Measurements from ENCODE around the gene PLCG2.
A peak's percentile ranks its signal among the peaks of the same experiment; 100 is the strongest.

The PLCG2 gene

DNA sequence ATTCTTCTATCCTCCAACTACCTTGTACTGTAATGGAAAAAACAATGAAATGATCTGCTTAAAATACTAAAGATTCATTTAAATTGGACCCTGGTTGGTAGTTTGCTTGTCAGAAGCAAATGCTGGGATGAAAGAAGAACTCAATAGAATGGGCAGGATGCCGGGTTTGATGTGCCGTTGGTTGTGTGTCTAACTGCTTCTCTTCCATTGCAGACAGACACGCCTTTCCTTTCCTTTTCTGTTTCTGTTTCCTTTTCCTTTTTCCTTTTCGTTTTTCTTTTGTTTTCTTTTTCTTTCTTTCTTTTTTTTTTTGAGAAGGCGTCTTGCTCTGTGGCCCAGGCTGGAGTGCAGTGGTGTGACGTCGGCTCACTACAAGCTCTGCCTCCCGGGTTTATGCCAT is 64.6 kb downstream of the PLCG2 start:
- no peak for DNase-seq (ENCODE audit: low read depth in 2 of 2)

GRCh38 chr16:81846105-81846504 is 67.0 kb downstream of the PLCG2 start:
- DNase-seq (ENCODE audit: low read depth in 2 of 2): no peak

GRCh38 chr16:81848306-81848853 is 69.3 kb downstream of the PLCG2 start:
- no peak for DNase-seq (ENCODE audit: low read depth in 2 of 2)

DNA sequence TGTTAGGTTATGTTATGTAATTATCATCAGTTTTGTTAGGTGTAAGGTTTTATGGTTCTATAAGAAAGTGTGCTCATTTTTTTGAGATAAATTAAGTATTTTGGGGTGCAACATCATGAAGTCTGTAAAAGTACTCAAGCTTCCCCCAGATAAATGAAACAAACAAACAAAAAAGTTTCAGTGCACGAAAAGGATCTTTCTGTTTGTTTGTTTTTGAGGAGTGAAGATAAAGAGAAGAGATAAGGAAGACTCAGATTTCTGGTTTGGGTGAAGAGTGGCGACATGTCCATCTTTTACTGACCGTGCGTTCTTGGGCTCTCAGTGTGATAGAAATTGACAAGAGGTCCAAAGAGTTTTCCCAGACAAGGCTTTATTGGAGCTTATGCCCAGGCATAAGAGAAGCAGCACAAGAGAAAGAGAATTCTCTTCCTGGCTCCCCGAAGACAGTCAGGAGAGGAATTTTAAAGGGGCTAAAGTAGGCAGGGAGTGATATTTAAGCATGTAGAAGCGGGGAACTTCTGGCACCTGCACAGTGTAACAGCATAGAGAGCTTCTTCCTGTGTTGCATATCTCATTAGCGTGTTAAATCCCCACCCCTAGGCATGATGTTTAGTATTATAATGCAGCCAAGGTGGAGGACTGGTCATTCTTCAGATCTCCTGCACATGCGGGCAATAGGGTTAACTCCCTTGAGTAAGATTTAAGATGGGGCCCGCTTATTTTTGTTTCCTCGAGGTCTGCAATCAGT is 71.3 kb downstream of the PLCG2 start:
- DNase-seq (ENCODE audit: low read depth in 2 of 2): no peak

DNA sequence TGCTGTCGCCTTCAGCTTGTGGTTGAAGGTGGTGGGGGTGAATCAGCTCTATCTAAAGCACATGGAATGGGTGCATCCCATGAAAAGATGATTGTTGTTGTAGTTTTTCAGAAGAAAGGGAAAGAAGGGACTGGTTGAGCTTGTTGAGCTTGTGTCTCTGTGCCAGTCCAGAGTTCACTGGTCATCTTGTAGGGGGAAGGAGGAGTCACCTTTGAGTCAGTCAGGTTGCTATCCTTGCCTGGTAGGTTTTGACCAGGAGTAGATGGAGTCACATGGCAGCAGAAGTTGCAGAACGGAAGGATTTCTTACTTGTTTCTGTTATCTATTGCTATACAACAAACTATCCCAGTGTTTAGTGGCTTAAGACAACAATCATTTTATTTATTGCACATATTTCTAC is 73.3 kb downstream of the PLCG2 start:
- DNase-seq (ENCODE audit: low read depth in 2 of 2): no peak

DNA sequence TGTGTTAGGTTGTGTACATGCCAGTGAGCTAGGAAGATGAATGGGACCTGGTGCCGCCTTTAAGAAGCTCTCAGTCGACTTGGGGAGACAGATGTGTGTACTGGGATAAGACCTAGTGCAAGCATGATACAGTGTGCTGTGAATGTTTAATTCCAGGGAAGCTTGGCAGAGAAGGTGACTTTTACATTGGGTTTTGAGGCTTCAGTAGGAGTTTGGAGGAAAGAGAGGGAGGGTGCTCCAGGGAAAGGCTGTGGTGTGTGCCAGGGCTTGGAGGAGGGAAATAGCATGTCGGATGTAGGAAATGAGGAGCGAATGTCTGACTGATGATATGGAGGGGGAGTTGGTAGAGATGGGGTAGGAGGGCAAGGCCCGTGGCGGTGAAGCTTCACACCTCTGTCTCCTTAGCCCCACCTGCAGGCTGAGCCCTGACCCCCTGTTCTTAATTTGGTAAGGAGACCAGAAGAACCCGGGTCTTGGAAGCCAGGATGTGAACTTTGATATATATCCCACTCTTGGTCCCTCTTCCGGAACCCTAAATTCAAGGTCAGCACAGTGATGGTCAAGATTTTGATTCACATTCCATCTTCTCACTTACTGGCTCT is 76.6 kb downstream of the PLCG2 start:
- DNase-seq (ENCODE audit: low read depth in 2 of 2): no peak

- no peak for DNase-seq (ENCODE audit: low read depth in 2 of 2)
Measured at GRCh38 chr16:81860287-81861266, 81.5 kb downstream of the PLCG2 start.

DNA sequence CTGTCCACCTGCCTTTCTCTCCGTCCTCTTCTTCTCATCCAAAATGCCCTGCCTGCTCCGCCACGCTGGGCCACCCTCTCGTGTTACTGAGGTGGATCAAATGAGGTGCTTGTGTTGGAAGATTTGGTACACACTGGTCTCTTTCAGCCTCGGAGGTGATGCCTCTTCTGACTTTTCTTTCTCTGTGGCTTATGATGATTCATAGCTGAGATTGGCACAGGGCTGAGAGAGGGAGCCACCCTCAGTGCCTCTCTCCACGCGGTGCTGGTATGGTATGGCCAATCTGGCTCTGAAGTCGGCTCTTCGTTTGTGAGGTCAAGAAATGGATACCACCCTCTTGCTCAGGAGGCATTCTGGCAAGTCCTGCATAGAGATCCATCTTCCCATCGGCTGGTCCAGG is 82.4 kb downstream of the PLCG2 start:
- no peak for DNase-seq (ENCODE audit: low read depth in 2 of 2)

- DNase-seq (ENCODE audit: low read depth in 2 of 2): no peak
Measured at GRCh38 chr16:81861915-81862314, 82.8 kb downstream of the PLCG2 start.

GRCh38 chr16:81863630-81864352 is 84.7 kb downstream of the PLCG2 start:
- no peak for DNase-seq (ENCODE audit: low read depth in 2 of 2)

DNA sequence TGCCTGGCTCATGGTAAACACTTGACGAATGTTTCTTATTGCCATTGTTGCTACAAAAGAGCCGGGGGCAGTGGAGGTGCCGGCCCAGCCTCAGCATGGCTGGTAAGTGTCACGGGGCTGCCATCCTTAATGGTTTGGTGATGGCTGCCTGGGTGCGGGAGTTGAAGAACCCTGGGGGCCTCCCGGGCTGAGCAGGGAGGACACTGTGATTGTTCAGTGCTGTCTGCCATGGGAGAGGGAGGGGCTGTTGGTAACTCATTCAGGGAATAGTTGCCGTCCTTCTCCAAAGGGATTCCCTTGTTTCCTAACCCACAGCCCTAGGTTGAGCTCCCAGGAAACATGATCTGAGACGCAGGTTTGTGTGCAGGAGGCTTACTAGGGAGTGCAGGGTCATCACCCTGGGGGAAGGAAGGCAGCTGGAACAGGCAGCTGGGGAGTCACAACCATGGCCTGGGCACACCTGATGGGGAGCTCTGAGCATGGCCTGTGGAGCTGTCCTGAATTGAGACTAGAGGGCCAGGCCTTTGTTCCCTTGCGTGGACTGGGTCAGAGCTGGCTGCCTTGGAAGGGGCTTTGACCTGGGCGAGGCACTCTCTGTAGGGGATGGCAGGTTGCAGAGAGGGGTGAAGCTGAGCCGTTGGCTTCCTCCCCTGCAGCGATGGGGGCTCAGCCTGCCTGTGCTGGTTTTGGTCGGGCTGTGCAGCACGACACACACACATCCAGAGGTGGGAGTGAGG is 85.7 kb downstream of the PLCG2 start:
- no peak for DNase-seq (ENCODE audit: low read depth in 2 of 2)

- DNase-seq (ENCODE audit: low read depth in 2 of 2): no peak
Measured at GRCh38 chr16:81866820-81867440, 87.8 kb downstream of the PLCG2 start.

DNA sequence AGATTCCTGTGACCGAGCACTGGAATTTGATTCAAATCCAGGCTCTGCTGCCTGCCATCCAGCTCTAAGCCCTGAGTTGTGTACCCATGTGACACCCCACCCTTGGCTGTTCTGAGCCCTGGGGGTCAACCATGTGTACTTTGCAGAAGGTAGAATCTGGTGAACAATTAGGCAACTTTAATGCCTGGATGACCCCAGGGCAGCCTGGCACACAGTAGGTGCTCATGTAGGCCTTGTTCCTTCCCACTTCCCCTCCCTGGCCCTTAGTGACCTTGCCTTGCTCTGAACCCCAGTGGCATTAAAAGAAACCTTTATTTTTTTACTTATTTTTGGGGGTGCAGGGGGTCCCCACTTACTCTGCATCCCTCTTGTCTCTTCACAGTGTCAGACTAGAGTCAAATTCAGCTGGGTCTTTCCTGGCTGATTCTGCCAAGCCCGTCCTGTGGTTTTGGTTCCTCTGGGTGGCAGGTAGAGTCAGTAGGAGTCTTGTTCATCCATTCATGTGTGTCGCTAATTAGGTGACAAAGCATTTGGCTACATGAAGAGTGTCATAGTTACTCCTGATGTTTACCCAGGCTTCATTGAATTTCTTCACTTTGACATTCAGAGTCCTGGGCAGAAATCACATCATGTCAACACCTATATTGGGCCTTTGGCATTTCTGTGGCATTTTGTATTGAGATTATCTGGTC is 89.1 kb downstream of the PLCG2 start:
- DNase-seq (ENCODE audit: low read depth in 2 of 2): no peak

GRCh38 chr16:81869326-81869725 is 90.2 kb downstream of the PLCG2 start:
- no peak for DNase-seq (ENCODE audit: low read depth in 2 of 2)

GRCh38 chr16:81873206-81873605 is 94.1 kb downstream of the PLCG2 start:
- no peak for DNase-seq (ENCODE audit: low read depth in 2 of 2)

DNA sequence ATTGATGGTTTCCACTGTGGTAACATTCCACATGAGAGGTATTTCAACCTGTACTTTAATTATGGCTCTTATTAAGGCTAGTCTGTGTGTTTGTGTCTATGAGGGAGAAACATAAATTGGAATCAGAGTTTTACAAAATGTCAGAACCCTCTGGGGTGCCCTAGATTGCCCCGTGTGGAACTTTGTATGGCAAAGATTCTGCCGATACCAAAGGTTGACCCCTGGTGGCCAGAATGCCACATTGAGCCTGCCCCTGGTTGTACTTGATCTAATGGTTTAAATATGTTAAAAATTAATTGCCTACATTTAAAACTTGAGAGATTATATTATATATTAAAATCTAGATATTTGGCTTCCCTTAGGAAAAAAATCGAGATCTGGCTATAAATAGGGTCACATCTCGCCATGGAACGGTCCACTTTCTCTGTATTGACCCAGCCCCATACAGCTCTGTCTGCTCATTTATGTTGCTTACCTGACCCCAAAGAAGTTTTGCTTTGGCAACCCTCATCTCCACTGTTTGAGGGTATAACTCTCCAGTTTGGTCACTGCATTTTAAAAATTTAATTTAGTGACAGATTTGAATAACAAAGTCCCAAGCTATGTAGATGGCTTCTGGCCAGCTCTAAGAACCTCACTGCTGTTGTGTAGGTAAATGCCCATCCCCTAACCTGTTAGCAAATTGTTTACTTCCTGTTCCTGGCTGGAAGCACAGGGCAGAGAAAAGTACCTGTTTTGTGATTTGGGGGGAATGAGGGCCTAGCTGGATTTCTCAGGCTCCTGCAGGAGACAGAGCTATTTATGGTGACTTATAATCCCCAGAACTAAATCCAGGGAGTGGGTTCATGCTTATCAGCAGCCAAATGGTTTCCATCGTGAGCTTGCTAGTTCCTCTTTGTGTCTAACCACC is 95.0 kb downstream of the PLCG2 start:
- DNase-seq (ENCODE audit: low read depth in 2 of 2): peak in 1 of 2 experiments; percentile 48

DNA sequence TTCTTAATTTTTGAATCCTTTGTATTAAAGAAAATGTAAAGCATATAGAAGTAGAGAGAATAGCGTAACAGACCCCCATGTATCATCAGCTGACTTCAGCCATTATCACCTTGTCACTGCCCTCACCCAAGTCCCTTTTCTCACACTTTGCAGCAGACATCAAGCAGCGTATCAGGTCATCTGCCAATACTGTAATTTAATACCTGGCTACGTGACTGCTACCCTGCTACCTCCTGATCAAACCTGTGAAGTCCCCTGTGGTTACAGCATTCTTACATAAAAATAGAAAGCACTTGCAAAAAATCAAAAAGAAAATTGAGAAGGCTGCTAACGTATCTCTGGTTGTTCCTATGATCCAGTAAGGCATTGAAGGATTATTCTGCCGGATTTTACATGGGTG is 96.4 kb downstream of the PLCG2 start:
- DNase-seq (ENCODE audit: low read depth in 2 of 2): no peak

- no peak for DNase-seq (ENCODE audit: low read depth in 2 of 2)
Measured at GRCh38 chr16:81876273-81876900, 97.3 kb downstream of the PLCG2 start.
